B cell (primary cell): ENCODE results near the gene NEK5. TPM values are rescaled to one million over a fixed set of nuclear protein-coding genes. Genes with fewer than 3 reads are reported as not detected.

Experiments used
- ATAC-seq: fragments of 200-7000 bp; cut with Tn5 transposase; one replicate; pipeline ENCODE4 v1.10.0; 2021; ENCODE audit warnings: low read depth, mild to moderate bottlenecking, moderate number of reproducible peaks, moderate library complexity
- CTCF ChIA-PET: fragments of 350-600 bp; sonication (Branson Sonifier 250); formaldehyde crosslinking; loops from one replicate; lab custom pipeline; 2021; ENCODE audit warnings: antibody characterized with exemption, inconsistent platforms; lab: Charles Lee
- POLR2A ChIA-PET: fragments of 350-600 bp; sonication (Branson Sonifier 250); formaldehyde crosslinking; loops from one replicate; lab custom pipeline; 2021; ENCODE audit warnings: antibody characterized with exemption; lab: Charles Lee
- DNase-seq: peaks from one replicate; pipeline ENCODE4 v3.0.0; 2013
- H2AFZ ChIP-seq: 2 replicates; pipeline ENCODE4 v1.6.1; 2012; ENCODE audit warnings: mild to moderate bottlenecking, low read depth, low read length; ENCODE audit not compliant: insufficient read depth, poor library complexity, severe bottlenecking
- H3K27ac ChIP-seq, 2 donors: 1 replicate in 1 of 2; 2 replicates in 1 of 2; pipeline ENCODE4 v1.5.1; 2012 to 2013; ENCODE audit warnings: low read length in 2 of 2, mild to moderate bottlenecking in 2 of 2, moderate library complexity in 1 of 2
- H3K27me3 ChIP-seq, 4 experiments: fragments of 200-600 bp in 1 of 4; sonication (generic) in 1 of 4; replicated peaks in 1 of 4; 1 replicate in 2 of 4; 2 replicates in 2 of 4; pipeline versions ENCODE4 v1.6.1 to v1.7.0; 2013 to 2016; ENCODE audit warnings: low read length in 3 of 4, mild to moderate bottlenecking in 2 of 4, mixed read lengths in 1 of 4, moderate library complexity in 1 of 4; ENCODE audit not compliant: insufficient read depth in 4 of 4, control insufficient read depth in 3 of 4; ENCODE audit errors: control extremely low read depth in 1 of 4
- H3K36me3 ChIP-seq, 2 experiments: replicated peaks in 1 of 2; 1 replicate in 1 of 2; 2 replicates in 1 of 2; pipeline versions ENCODE4 v1.6.1 to v1.7.1; 2013; ENCODE audit warnings: low read length in 1 of 2; ENCODE audit not compliant: insufficient read depth in 2 of 2, control insufficient read depth in 1 of 2; ENCODE audit errors: control extremely low read depth in 1 of 2, extremely low read depth in 1 of 2
- H3K4me1 ChIP-seq, 2 donors: fragments of 200-600 bp in 1 of 2; sonication (generic) in 1 of 2; 1 replicate in 1 of 2; 2 replicates in 1 of 2; pipeline versions ENCODE4 v1.5.1 to v1.6.1; 2013 to 2017; ENCODE audit warnings: low read length in 2 of 2; ENCODE audit not compliant: control insufficient read depth in 2 of 2, insufficient read depth in 2 of 2
- H3K4me2 ChIP-seq: replicated peaks from 2 replicates; pipeline ENCODE3; 2012; ENCODE audit warnings: mild to moderate bottlenecking, low read depth, low read length; ENCODE audit not compliant: poor library complexity, severe bottlenecking
- H3K4me3 ChIP-seq, 5 experiments: fragments of 200-600 bp in 1 of 5; sonication (generic) in 1 of 5; 1 replicate in 3 of 5; 2 replicates in 2 of 5; pipeline versions ENCODE4 v1.5.1 to v1.7.0; 2011 to 2016; ENCODE audit warnings: low read length in 4 of 5, mild to moderate bottlenecking in 4 of 5, low read depth in 2 of 5, control low read depth in 1 of 5, moderate library complexity in 1 of 5; ENCODE audit not compliant: insufficient read depth in 1 of 5; ENCODE audit errors: control extremely low read depth in 1 of 5, extremely low read depth in 1 of 5
- H3K79me2 ChIP-seq: fragments of 200-600 bp; sonication (generic); one replicate; pipeline ENCODE4 v1.6.0; 2016; ENCODE audit warnings: low read length; ENCODE audit not compliant: control insufficient read depth, insufficient read depth
- H3K9ac ChIP-seq: fragments of 200-600 bp; sonication (generic); 2 replicates; pipeline ENCODE4 v1.6.1; 2017; ENCODE audit warnings: mild to moderate bottlenecking, low read length, moderate library complexity
- H3K9me3 ChIP-seq, 3 donors: one replicate each; pipeline versions ENCODE4 v1.6.1 to v1.7.1; 2013; ENCODE audit warnings: low read length in 2 of 3; ENCODE audit not compliant: control insufficient read depth in 2 of 3, insufficient read depth in 1 of 3; ENCODE audit errors: control extremely low read depth in 1 of 3
- H4K20me1 ChIP-seq: 2 replicates; pipeline ENCODE4 v1.6.0; 2012; ENCODE audit warnings: mild to moderate bottlenecking, low read length; ENCODE audit not compliant: insufficient read depth, control insufficient read depth, poor library complexity, severe bottlenecking
- H3K27ac Mint-ChIP-seq: one replicate; pipeline ENCODE4 v1.8.0; 2021; ENCODE audit warnings: mixed read lengths
- H3K27me3 Mint-ChIP-seq: one replicate; pipeline ENCODE4 v1.8.0; 2021; ENCODE audit warnings: mixed read lengths
- H3K4me1 Mint-ChIP-seq: one replicate; pipeline ENCODE4 v1.8.0; 2021; ENCODE audit warnings: mixed read lengths
- H3K4me3 Mint-ChIP-seq: one replicate; pipeline ENCODE4 v1.8.0; 2021; ENCODE audit warnings: mixed read lengths
- H3K9me3 Mint-ChIP-seq: one replicate; pipeline ENCODE4 v1.8.0; 2022; ENCODE audit warnings: mixed read lengths; ENCODE audit not compliant: insufficient read depth
- EZH2 ChIP-seq: IDR thresholded peaks from 2 replicates; pipeline ENCODE4 v1.6.1; 2012; ENCODE audit warnings: borderline replicate concordance, low read depth, mild to moderate bottlenecking, moderate library complexity, low read length; ENCODE audit not compliant: insufficient read depth, poor library complexity, severe bottlenecking
- WGBS: methylation state at CpG from one replicate; pipeline ENCODE4 v1.1.5; 2013; ENCODE audit warnings: missing lambda C conversion rate; ENCODE audit not compliant: insufficient coverage; 5-methylcytosine and 5-hydroxymethylcytosine counted together
- intact Hi-C: fragments of 100-400 bp; cut with micrococcal nuclease; formaldehyde crosslinking; loops from one replicate; pipeline ENCODE4 v1.10.0; 2022
- polyA plus RNA-seq: library from polyadenylated mRNA; depleted of rRNA; stranded (reverse); fragments of >200 nt; gene quantifications from 2 replicates; pipeline ENCODE4 v1.2.3, GENCODE V29; 2012
- total RNA-seq, 2 donors: library from RNA; stranded (reverse); fragments of 120-200 nt in 1 of 2; gene quantifications; 1 replicate in 1 of 2; 2 replicates in 1 of 2; pipeline versions ENCODE4 v1.2.3 to v1.2.4, GENCODE V29; 2013 to 2022
- TF ChIP-seq, protein P1 (sequence below): fragments of 200-600 bp; IDR thresholded peaks from one replicate; pipeline ENCODE4 v1.8.0; 2022; ENCODE audit warnings: antibody characterized with exemption, mild to moderate bottlenecking

NEK5 gene
- total and polyA plus RNA-seq, 2 donors (not counting 1 experiment from before 2014, with no cell fraction given): not detected

DNA sequence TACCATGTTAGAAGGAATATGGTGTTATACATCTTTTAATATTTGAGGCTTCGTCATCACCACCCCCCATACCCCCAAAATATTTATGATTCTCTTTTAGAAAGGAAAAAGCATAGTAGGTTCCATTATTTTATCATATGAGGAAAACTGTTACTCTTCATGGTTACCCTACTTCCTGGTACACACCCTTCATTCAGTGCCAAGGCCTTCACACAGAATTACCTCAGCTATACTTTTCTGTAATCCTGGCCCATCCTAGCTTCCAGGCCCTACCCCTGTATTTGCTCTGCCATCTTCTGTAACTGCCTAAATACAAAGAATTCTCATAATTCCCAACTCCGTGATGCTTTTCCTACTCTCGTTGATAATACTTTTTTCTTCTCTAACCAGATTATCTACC is 108.7 kb downstream of the NEK5 start:
- H3K27me3 ChIP-seq: no peaks in the 10 kb centered on the region
- H3K27ac ChIP-seq: no peak overlapping the region
- no peak for TF ChIP-seq EZH2
- TF ChIP-seq, protein P1, sequence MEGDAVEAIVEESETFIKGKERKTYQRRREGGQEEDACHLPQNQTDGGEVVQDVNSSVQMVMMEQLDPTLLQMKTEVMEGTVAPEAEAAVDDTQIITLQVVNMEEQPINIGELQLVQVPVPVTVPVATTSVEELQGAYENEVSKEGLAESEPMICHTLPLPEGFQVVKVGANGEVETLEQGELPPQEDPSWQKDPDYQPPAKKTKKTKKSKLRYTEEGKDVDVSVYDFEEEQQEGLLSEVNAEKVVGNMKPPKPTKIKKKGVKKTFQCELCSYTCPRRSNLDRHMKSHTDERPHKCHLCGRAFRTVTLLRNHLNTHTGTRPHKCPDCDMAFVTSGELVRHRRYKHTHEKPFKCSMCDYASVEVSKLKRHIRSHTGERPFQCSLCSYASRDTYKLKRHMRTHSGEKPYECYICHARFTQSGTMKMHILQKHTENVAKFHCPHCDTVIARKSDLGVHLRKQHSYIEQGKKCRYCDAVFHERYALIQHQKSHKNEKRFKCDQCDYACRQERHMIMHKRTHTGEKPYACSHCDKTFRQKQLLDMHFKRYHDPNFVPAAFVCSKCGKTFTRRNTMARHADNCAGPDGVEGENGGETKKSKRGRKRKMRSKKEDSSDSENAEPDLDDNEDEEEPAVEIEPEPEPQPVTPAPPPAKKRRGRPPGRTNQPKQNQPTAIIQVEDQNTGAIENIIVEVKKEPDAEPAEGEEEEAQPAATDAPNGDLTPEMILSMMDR: no peak
- no peak for DNase-seq
- no CpG with 5 or more reads among the region's 3 CpGs for WGBS
- Mint-ChIP-seq H3K27ac (no peak overlapping the region), H3K4me3 (no peak overlapping the region), H3K27me3 (no peaks in the 10 kb centered on the region), H3K9me3 (no peaks in the 10 kb centered on the region), H3K4me1 (peaks cover 6% of the 10 kb centered on the region)
- no peaks in the 10 kb centered on the region for H3K9me3 ChIP-seq
- H2AFZ ChIP-seq: no peak overlapping the region
- ChIA-PET POLR2A (no interaction called here), CTCF (no interaction called here)
- no peaks in the 10 kb centered on the region for H3K4me1 ChIP-seq
- H3K4me3 ChIP-seq: no peak overlapping the region
- peaks cover 39% of the 10 kb centered on the region for H3K79me2 ChIP-seq
- H3K4me2 ChIP-seq: no peak overlapping the region
- peaks cover 5 to 40% of the 10 kb centered on the region in 2 experiments for H3K36me3 ChIP-seq
- no peak for ATAC-seq
- peaks cover 18% of the 10 kb centered on the region for H4K20me1 ChIP-seq
- intact Hi-C loops: no loop called here
- H3K9ac ChIP-seq: no peak overlapping the region

DNA sequence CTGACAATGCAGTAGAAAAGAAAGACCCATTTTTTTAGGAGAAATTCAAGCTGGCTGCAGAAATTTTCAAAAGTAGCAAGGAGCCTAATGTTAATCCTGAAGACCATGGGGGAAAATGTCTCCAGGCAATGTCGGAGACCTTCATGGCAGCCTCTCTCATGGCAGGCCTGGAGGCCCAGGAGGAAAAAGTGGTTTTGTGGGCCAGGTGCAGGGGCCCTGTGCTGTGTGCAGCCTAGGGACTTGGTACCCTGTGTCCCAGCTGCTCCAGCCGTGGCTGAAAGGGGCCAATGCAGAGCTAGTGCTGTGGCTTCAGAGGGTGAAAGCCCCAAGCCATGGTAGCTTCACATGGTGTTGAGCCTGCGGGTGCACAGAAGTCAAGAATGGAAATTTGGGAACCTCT is 112.6 kb downstream of the NEK5 start:
- ChIA-PET CTCF (no interaction called here), POLR2A (no interaction called here)
- Histone ChIP-seq H3K27ac (no peak overlapping the region), H3K79me2 (peaks cover 55% of the 10 kb centered on the region), H3K9ac (no peak overlapping the region), H3K4me1 (peaks cover 6 to 12% of the 10 kb centered on the region in 2 donors), H3K9me3 (no peaks in the 10 kb centered on the region), H3K36me3 (peaks cover 2 to 23% of the 10 kb centered on the region in 2 experiments), H4K20me1 (peaks cover 13% of the 10 kb centered on the region), H3K4me3 (no peak overlapping the region), H3K27me3 (peaks cover 0 to 4% (median under 1%) of the 10 kb centered on the region in 4 experiments), H2AFZ (no peak overlapping the region), H3K4me2 (no peak overlapping the region)
- Mint-ChIP-seq H3K27ac (no peak overlapping the region), H3K27me3 (peaks cover under 1% of the 10 kb centered on the region), H3K4me3 (no peak overlapping the region), H3K9me3 (no peaks in the 10 kb centered on the region), H3K4me1 (peaks cover 16% of the 10 kb centered on the region)
- intact Hi-C loops: no loop called here
- no peak for DNase-seq
- no peak for TF ChIP-seq EZH2
- TF ChIP-seq, protein P1: no peak
- 98% methylated on average over 3 of the region's 3 CpGs for WGBS
- no peak for ATAC-seq
